GM12891 (cell line): ENCODE data around the gene LRCH1.

ENCODE experiments used
- DNase-seq: peaks from one replicate; pipeline ENCODE4 v3.0.0; 2011; ENCODE audit warnings: low spot score; ENCODE audit not compliant: insufficient read length
- FAIRE-seq: peaks from 2 replicates; lab custom pipeline; 2011; peaks lifted over from hg19 to GRCh38; lab: Jason Lieb, UNC
- PAX5 ChIP-seq: IDR thresholded peaks from 2 replicates; pipeline ENCODE4 v1.6.1; 2011; ENCODE audit warnings: low read length, moderate library complexity, mild to moderate bottlenecking; ENCODE audit not compliant: insufficient read depth, severe bottlenecking
- POLR2A ChIP-seq: IDR thresholded peaks from 2 replicates; pipeline ENCODE4 v1.6.1; 2011; ENCODE audit warnings: low read depth, low read length, control low read depth
- POLR2AphosphoS5 ChIP-seq: IDR thresholded peaks from 2 replicates; pipeline ENCODE4 v1.6.1; 2011; ENCODE audit warnings: low read depth, low read length, control low read depth
- POU2F2 ChIP-seq: IDR thresholded peaks from 2 replicates; pipeline ENCODE4 v1.6.1; 2011; ENCODE audit warnings: low read depth, mild to moderate bottlenecking, control low read depth, low read length, moderate library complexity
- SPI1 ChIP-seq: IDR thresholded peaks from 2 replicates; pipeline ENCODE4 v1.6.1; 2011; ENCODE audit warnings: low read depth, low read length, control low read depth
- TAF1 ChIP-seq: IDR thresholded peaks from 2 replicates; pipeline ENCODE4 v1.6.1; 2011; ENCODE audit warnings: low read depth, low read length, control low read depth

The LRCH1 gene

GRCh38 chr13:46531953-46532352 is 21.0 kb upstream of the LRCH1 start:
- FAIRE-seq = peak; percentile 16
- DNase-seq = no peak
- no peak for TF ChIP-seq POLR2A
- no peak for TF ChIP-seq POLR2AphosphoS5
- no peak for TF ChIP-seq POU2F2
- TF ChIP-seq PAX5 = no peak
- no peak for TF ChIP-seq TAF1
- TF ChIP-seq SPI1 = no peak

DNA sequence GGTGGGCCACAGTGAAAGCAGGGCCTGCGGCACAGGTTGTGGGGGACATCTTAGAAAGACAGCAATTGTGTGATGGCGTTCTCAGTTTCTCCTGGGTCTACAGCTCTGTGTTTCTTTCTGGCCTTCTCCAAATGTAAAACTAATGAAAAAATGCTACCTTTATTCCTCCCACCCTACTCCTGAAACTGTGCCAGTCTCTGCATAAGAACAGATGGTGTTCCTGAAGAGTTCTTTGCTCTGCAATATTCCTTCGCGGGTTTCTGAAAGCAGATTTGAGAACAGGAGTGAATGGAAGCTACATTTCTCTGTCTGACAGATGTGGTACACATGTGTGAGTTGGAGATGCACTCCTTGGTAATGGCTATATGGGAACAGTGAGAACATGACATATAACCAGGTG is 18.0 kb upstream of the LRCH1 start:
- DNase-seq = no peak
- no peak for TF ChIP-seq TAF1
- no peak for TF ChIP-seq POLR2AphosphoS5
- TF ChIP-seq POLR2A = no peak
- TF ChIP-seq PAX5 = no peak
- TF ChIP-seq POU2F2 = no peak
- no peak for TF ChIP-seq SPI1
- FAIRE-seq = no peak

DNA sequence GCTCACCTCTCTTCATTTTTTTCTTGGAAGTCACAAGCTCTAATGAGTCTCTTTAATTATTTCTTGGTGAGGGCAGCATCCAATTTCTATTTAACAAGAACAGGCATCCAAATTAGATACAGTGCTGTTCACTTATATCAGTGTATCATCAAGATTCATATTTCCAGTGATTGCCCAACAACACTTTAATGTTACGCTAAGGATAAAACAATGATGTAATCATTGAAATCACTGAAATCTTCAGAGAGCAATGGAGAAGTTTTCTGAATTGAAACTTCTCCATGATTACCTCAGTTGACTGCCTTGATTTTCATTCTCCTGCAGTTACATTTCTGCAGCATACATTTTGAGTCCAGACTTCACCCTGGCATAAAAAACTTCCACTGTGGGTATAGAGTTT is 17.1 kb upstream of the LRCH1 start:
- TF ChIP-seq POLR2A = no peak
- TF ChIP-seq PAX5 = no peak
- no peak for TF ChIP-seq POU2F2
- TF ChIP-seq SPI1 = no peak
- no peak for TF ChIP-seq POLR2AphosphoS5
- no peak for TF ChIP-seq TAF1
- no peak for FAIRE-seq
- DNase-seq = no peak

DNA sequence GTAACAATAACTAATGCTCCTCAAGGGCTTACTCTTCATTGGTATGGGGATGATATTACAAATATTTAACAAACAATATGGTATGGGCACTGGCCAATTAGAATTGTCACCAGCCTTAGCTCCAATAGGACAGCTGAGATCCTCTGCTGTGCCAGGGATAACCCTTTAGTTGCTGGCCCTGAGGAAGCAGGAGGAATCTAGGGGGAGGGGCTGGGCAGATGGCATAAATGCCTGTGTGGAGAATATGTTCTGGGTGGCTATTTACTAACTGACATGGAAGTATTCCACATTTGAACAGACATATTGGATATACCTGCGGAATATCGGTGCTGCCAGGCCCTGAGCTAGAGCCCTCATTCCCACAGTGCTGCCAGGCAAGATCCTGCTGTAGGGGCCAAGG is 16.6 kb upstream of the LRCH1 start:
- TF ChIP-seq TAF1 (no peak), POLR2A (no peak), PAX5 (no peak)
- DNase-seq = no peak
- no peak for FAIRE-seq

DNA sequence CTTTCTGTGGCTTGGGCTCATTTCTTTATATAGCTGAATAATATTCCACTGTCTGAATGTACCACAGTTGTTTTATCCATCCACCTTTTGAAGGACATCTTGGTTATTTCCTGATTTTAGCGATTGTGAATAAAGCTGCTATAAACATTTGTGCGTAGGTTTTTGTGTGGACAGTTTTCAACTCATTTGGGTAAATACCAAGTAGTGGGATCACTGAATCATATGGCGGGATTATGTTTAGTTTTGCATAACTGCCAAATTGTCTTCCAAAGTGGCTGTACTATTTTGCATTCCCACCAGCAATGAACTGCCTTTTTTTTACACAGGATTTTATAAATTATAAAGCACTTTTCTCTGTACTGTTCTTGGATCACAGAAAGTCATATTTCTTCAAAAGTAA is 13.7 kb upstream of the LRCH1 start:
- DNase-seq (no peak), FAIRE-seq (no peak)
- no peak for TF ChIP-seq POU2F2
- TF ChIP-seq PAX5 = no peak
- no peak for TF ChIP-seq POLR2A
- no peak for TF ChIP-seq TAF1
- TF ChIP-seq SPI1 = no peak
- TF ChIP-seq POLR2AphosphoS5 = no peak

GRCh38 chr13:46541210-46541609 is 11.8 kb upstream of the LRCH1 start:
- DNase-seq = no peak

DNA sequence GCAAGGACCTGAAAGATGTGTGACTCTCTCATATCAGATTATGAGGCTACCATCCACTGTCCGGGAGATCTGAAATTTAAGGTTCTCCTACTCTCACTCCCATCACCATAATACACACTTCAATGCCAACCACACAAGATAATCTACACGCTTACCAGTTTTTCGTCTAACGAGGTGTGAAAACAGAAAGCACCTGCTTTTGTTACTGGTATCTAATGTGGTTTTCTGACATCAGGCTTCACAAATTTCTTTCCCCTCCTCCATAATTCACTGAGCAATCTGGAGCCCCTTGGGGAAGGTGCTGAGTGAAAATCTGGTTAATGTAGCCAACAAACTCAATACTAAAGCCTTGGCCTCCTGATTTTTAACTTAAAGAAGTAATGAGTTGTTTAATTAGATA is 10.1 kb upstream of the LRCH1 start:
- FAIRE-seq = peak; percentile 68
- TF ChIP-seq POLR2A = no peak
- no peak for TF ChIP-seq SPI1
- no peak for TF ChIP-seq TAF1
- TF ChIP-seq POLR2AphosphoS5 = no peak
- TF ChIP-seq POU2F2 = no peak
- no peak for TF ChIP-seq PAX5
- DNase-seq = no peak

More at GRCh38 chr13:46541210-46541609, 11.8 kb upstream of the LRCH1 start:
- TF ChIP-seq POLR2A = no peak
- no peak for TF ChIP-seq POU2F2
- no peak for TF ChIP-seq POLR2AphosphoS5
- no peak for TF ChIP-seq PAX5
- FAIRE-seq = no peak

DNA sequence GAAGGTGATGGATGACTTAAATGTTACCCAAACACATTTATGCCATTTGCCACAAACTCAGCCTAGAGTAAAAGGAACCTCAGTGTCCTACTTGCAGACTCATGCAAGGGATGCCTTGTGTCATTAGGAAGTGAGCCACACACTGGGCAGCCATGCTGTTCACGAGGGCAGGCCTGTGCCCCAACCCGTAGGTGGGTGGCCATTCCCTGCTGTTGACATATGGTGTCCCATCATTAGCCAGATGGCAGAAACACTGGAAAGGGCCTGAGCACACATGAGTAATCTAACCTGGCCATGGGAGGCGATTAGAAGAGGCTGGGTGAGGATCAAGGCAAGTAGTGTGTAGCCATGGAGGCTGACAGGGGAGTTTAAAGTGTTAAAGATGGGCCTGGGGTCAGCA is 9.7 kb upstream of the LRCH1 start:
- no peak for TF ChIP-seq SPI1
- no peak for TF ChIP-seq PAX5
- no peak for TF ChIP-seq TAF1
- no peak for TF ChIP-seq POLR2A
- no peak for TF ChIP-seq POLR2AphosphoS5
- no peak for TF ChIP-seq POU2F2
- peak; percentile 45 for FAIRE-seq
- no peak for DNase-seq

- FAIRE-seq = peak; percentile 54
- DNase-seq = no peak
- TF ChIP-seq POLR2A (no peak), POLR2AphosphoS5 (no peak), SPI1 (no peak), TAF1 (no peak), POU2F2 (no peak), PAX5 (no peak)
Observed at GRCh38 chr13:46544208-46544607, 8.8 kb upstream of the LRCH1 start.

DNA sequence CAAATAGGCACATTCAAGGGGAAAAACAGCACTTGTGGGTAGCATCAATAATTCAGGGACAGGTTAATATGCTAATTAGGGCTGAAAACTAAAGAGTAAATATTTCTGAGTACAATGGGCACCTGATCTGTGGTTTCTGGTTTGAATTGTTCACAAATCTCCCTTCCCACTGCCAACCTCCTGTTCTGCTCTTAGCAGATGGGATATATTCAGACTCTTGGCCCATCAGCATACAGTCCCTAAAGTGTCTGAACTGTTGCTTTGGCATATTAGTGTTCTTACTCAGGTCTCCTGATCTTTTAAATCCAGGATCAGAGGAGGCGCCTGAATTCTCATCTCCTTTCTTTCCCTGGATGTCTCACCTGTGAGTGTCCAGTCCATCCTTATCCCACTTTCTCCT is 8.2 kb upstream of the LRCH1 start:
- DNase-seq (no peak), FAIRE-seq (no peak)
- TF ChIP-seq POU2F2 = no peak
- TF ChIP-seq TAF1 = no peak
- no peak for TF ChIP-seq POLR2AphosphoS5
- no peak for TF ChIP-seq POLR2A
- TF ChIP-seq SPI1 = no peak
- no peak for TF ChIP-seq PAX5

DNA sequence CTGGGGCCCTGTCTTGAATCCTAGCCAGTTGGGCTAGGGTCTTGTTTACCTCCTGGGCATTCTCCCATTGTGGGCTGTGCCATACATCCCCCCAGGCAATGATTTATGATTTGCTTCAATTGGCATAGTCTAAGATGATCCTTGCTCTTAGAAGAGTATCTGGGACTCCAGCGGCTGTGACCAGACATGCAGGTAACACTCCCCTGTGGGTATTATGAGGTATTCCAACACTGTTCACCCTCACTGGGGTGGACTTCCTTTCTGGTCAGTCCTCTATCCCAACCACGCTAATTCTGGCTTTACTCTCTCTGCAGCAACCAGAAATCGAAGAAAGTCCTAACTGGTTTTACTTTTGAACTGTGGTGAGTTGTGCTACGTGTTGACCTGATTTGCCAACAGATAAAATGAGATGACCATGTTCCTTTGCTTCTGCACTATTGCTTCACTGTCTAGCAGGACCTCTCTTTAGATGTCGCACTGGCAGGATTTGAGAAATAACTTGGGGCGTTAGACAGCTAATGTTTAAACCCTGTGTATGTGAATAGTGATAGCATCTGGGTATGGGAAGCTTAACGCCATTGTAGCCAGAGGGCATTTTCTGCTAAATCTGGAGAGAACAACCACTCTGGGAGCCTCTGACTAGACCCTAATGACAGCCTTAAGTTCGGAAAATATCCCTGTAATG is 6.7 kb upstream of the LRCH1 start:
- no peak for DNase-seq
- TF ChIP-seq PAX5 (no peak), POLR2A (no peak), POLR2AphosphoS5 (no peak), TAF1 (no peak), SPI1 (no peak)
- no peak for FAIRE-seq
